Testis (tissue), 3 donors: ENCODE measurements around the gene FMOD. TPM values are rescaled to one million over a fixed set of nuclear protein-coding genes. Genes with fewer than 3 reads are reported as not detected.
A peak's percentile ranks its signal among the peaks of the same experiment; 100 is the strongest.

Source experiments
- DNase-seq: peaks from one replicate; pipeline ENCODE4 v3.0.0-alpha.2; 2019
- H3K27ac ChIP-seq, 2 donors: fragments of 200-600 bp; sonication (generic); one replicate each; pipeline ENCODE4 v1.5.1; 2019
- H3K27me3 ChIP-seq: fragments of 200-600 bp; sonication (generic); one replicate; pipeline ENCODE4 v1.5.1; 2019
- H3K36me3 ChIP-seq: fragments of 200-600 bp; sonication (generic); one replicate; pipeline ENCODE4 v1.5.1; 2017; ENCODE audit warnings: low read depth; ENCODE audit errors: missing control alignments
- H3K4me1 ChIP-seq: fragments of 200-600 bp; sonication (generic); one replicate; pipeline ENCODE4 v1.5.1; 2019
- H3K4me3 ChIP-seq, 2 donors: fragments of 200-600 bp; sonication (generic); one replicate each; pipeline ENCODE4 v1.5.1; 2017 to 2019
- H3K9me3 ChIP-seq: fragments of 200-600 bp; sonication (generic); one replicate; pipeline ENCODE4 v1.5.1; 2017
- CTCF ChIP-seq, 3 experiments: fragments of 450-650 bp in 2 of 3; fragments of 200-600 bp in 1 of 3; sonication (generic) in 1 of 3; IDR thresholded peaks; one replicate each; pipeline ENCODE4 v1.5.1; 2016 to 2019; ENCODE audit warnings: antibody characterized with exemption in 3 of 3, mild to moderate bottlenecking in 2 of 3, moderate library complexity in 1 of 3
- POLR2A ChIP-seq: fragments of 450-650 bp; IDR thresholded peaks from one replicate; pipeline ENCODE4 v1.6.1; 2017; ENCODE audit warnings: antibody characterized with exemption, mild to moderate bottlenecking, moderate library complexity
- WGBS, 2 donors: methylation state at CpG; one replicate each; pipeline ENCODE4 v1.1.5; 2018; 5-methylcytosine and 5-hydroxymethylcytosine counted together
- intact Hi-C: fragments of 100-400 bp; cut with DNase I; formaldehyde crosslinking; loops from one replicate; pipeline ENCODE4 v1.15.1; 2023; ENCODE audit warnings: low total_unique reads
- polyA plus RNA-seq: library from polyadenylated mRNA; stranded (reverse); fragments of 350-450 nt; fragmentation: Illumina TruSeq; extraction: RNeasy Lipid Tissue Mini Kit (QIAGEN cat#74804); gene quantifications from one replicate; pipeline ENCODE4 v1.2.3, GENCODE V29; 2014; ENCODE audit warnings: low read depth, low replicate concordance; ENCODE audit not compliant: insufficient read depth
- total RNA-seq, 2 donors: library from RNA; depleted of rRNA; stranded (reverse); fragments of >200 nt; gene quantifications; one replicate each; pipeline ENCODE4 v1.2.3, GENCODE V29; 2016

FMOD gene
- total and polyA plus RNA-seq, 3 donors from 2014 or later, result 5.2 to 26.4 (median 9.5) TPM

GRCh38 chr1:203364806-203365205 lies 13.9 kb upstream of the FMOD start:
- H3K4me3 ChIP-seq, result no peak overlapping the region
- DNase-seq, result no peak
- H3K27me3 ChIP-seq, result no peaks in the 10 kb centered on the region
- no peak for TF ChIP-seq POLR2A
- no peak for TF ChIP-seq CTCF (IDR thresholded peaks at IDR 0.05)
- no peaks in the 10 kb centered on the region for H3K9me3 ChIP-seq
- H3K27ac ChIP-seq, result no peak overlapping the region
- no peaks in the 10 kb centered on the region for H3K36me3 ChIP-seq
- 67 to 73% methylated on average over 4 of the region's 4 CpGs for WGBS, 2 donors
- intact Hi-C loops, result no loop called here
- H3K4me1 ChIP-seq, result no peaks in the 10 kb centered on the region

GRCh38 chr1:203364094-203364801 lies 13.3 kb upstream of the FMOD start:
- H3K9me3 ChIP-seq, result no peaks in the 10 kb centered on the region
- intact Hi-C loops, result no loop called here
- no peaks in the 10 kb centered on the region for H3K27me3 ChIP-seq
- no peak overlapping the region for H3K27ac ChIP-seq
- DNase-seq, result peak; percentile 27
- TF ChIP-seq POLR2A, result no peak
- no peak for TF ChIP-seq CTCF (IDR thresholded peaks at IDR 0.05)
- H3K4me1 ChIP-seq, result no peaks in the 10 kb centered on the region
- no peak overlapping the region for H3K4me3 ChIP-seq
- H3K36me3 ChIP-seq, result no peaks in the 10 kb centered on the region
- 52 to 62% methylated on average over 13 of the region's 13 CpGs for WGBS, 2 donors

DNA sequence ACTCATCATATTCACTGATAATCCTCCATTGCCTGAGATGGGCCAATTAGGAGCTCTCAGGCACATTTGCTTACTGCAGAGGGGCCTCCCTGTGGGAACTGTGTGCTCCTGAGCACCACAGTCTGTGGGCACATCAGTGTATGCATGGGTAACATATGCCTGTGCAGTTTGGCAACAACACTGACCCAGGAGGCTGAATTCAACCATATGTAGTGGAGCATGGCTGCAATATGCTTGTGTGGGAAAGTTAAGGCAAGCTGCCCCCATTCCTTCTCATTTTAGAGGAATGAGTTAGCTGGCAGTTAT lies 11.8 kb upstream of the FMOD start:
- no peaks in the 10 kb centered on the region for H3K9me3 ChIP-seq
- TF ChIP-seq CTCF (IDR thresholded peaks at IDR 0.05) (no peak), POLR2A (no peak)
- H3K27me3 ChIP-seq, result no peaks in the 10 kb centered on the region
- H3K36me3 ChIP-seq, result no peaks in the 10 kb centered on the region
- intact Hi-C loops, result no loop called here
- H3K27ac ChIP-seq, result no peak overlapping the region
- H3K4me1 ChIP-seq, result no peaks in the 10 kb centered on the region
- H3K4me3 ChIP-seq, result no peak overlapping the region
- DNase-seq, result no peak

DNA sequence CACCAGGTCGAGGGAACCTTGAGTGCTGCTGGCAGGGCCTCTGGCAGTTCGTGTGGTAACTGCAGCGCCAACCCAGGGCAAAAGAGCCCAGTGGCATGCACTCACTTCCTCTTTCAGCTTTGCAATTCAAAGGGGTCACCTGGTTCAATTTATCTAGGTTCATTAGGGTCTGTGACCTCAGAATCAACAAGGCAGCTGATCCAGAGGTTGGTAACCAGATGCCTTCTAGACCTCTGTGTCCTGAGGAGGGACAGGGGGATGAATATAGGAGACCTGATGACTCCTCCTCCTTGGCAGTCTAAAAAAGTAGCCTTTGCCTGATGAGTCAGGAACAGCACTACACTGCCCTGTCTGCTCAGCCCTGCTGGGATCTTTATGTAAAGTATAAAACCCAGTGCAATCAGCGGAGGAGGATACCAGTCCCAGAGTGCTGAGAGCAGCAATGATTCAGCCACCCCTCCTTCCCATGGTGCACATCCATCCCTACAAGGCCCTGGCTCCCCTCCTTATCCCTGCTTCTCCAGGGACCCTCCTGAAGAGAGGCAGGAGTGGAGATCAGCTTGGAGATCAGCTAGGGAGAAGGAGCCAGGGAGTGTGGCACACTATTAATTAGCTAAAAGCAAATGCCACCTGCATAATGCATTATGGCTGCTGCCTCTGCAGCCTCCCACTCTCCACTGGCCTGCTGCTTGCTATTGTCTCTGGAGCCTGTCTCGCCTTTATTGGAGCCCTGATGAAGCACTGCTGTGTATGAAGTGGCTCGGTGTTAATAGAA lies 11.2 kb upstream of the FMOD start:
- WGBS, 2 donors, result 88 to 91% methylated on average over 4 to 6 of the region's 6 CpGs
- intact Hi-C loops, result no loop called here
- H3K9me3 ChIP-seq, result no peaks in the 10 kb centered on the region
- no peaks in the 10 kb centered on the region for H3K36me3 ChIP-seq
- no peak overlapping the region for H3K4me3 ChIP-seq
- DNase-seq, result no peak
- no peak overlapping the region for H3K27ac ChIP-seq
- no peaks in the 10 kb centered on the region for H3K4me1 ChIP-seq
- H3K27me3 ChIP-seq, result no peaks in the 10 kb centered on the region
- no peak for TF ChIP-seq POLR2A

GRCh38 chr1:203360547-203361185 lies 9.7 kb upstream of the FMOD start:
- Histone ChIP-seq H3K27ac (no peak overlapping the region), H3K4me3 (no peak overlapping the region), H3K27me3 (no peaks in the 10 kb centered on the region), H3K4me1 (no peaks in the 10 kb centered on the region), H3K36me3 (no peaks in the 10 kb centered on the region), H3K9me3 (no peaks in the 10 kb centered on the region)
- intact Hi-C loops, result no loop called here
- TF ChIP-seq CTCF (IDR thresholded peaks at IDR 0.05) (no peak), POLR2A (no peak)
- WGBS, 2 donors, result 78 to 90% methylated on average over 8 to 10 of the region's 10 CpGs
- no peak for DNase-seq
